Forelimb muscle (tissue), 1 donor: ENCODE measurements around the gene KCNMA1. TPM values are rescaled to one million over a fixed set of nuclear protein-coding genes. Genes with fewer than 3 reads are reported as not detected.

Source experiments
- DNase-seq: peaks from one replicate; pipeline ENCODE4 v3.0.0-alpha.2; 2013; ENCODE audit warnings: low read depth
- polyA plus RNA-seq: library from polyadenylated mRNA; unstranded; fragments of 120-200 nt; gene quantifications from one replicate; pipeline ENCODE4 v1.2.1, GENCODE V29; 2013; ENCODE audit not compliant: insufficient read length

Gene KCNMA1
- polyA plus RNA-seq, 1 donor, result 15.1 TPM

- no peak for DNase-seq
These were observed 146.9 kb downstream of the KCNMA1 start for GRCh38 chr10:77490534-77491314.

- no peak for DNase-seq
These were observed 151.1 kb downstream of the KCNMA1 start for GRCh38 chr10:77486517-77486916.

- DNase-seq, result no peak
These were observed 151.8 kb downstream of the KCNMA1 start for GRCh38 chr10:77485847-77486246.

GRCh38 chr10:77482072-77482471 lies 155.5 kb downstream of the KCNMA1 start:
- no peak for DNase-seq

- no peak for DNase-seq
These were observed 158.0 kb downstream of the KCNMA1 start for GRCh38 chr10:77479586-77479985.

GRCh38 chr10:77478962-77479359 lies 158.6 kb downstream of the KCNMA1 start:
- no peak for DNase-seq

- DNase-seq, result no peak
These were observed 159.2 kb downstream of the KCNMA1 start for GRCh38 chr10:77478247-77478961.

GRCh38 chr10:77475522-77475921 lies 162.1 kb downstream of the KCNMA1 start:
- no peak for DNase-seq

GRCh38 chr10:77474939-77475338 lies 162.7 kb downstream of the KCNMA1 start:
- DNase-seq, result no peak

GRCh38 chr10:77474386-77474785 lies 163.2 kb downstream of the KCNMA1 start:
- DNase-seq, result no peak

GRCh38 chr10:77472146-77472545 lies 165.5 kb downstream of the KCNMA1 start:
- DNase-seq, result no peak

GRCh38 chr10:77471069-77471536 lies 166.5 kb downstream of the KCNMA1 start:
- no peak for DNase-seq

GRCh38 chr10:77467422-77467963 lies 170.1 kb downstream of the KCNMA1 start:
- no peak for DNase-seq

GRCh38 chr10:77463967-77464745 lies 173.5 kb downstream of the KCNMA1 start:
- no peak for DNase-seq

- DNase-seq, result no peak
These were observed 174.1 kb downstream of the KCNMA1 start for GRCh38 chr10:77463499-77463898.

GRCh38 chr10:77461636-77462296 lies 175.8 kb downstream of the KCNMA1 start:
- no peak for DNase-seq

- no peak for DNase-seq
These were observed 177.7 kb downstream of the KCNMA1 start for GRCh38 chr10:77459905-77460304.

GRCh38 chr10:77458986-77459590 lies 178.5 kb downstream of the KCNMA1 start:
- DNase-seq, result no peak

GRCh38 chr10:77457721-77458120 lies 179.9 kb downstream of the KCNMA1 start:
- no peak for DNase-seq

GRCh38 chr10:77457266-77457665 lies 180.3 kb downstream of the KCNMA1 start:
- no peak for DNase-seq

- DNase-seq, result no peak
These were observed 181.2 kb downstream of the KCNMA1 start for GRCh38 chr10:77456414-77456813.
